Neural progenitor cell (in vitro differentiated cells): Measurements from ENCODE around the gene GDF11. TPM values are rescaled to one million over a fixed set of nuclear protein-coding genes. Genes with fewer than 3 reads are reported as not detected.

Source experiments
- DNase-seq: peaks from one replicate; pipeline ENCODE4 v3.0.0-alpha.2; 2016; ENCODE audit warnings: low spot score
- H2AFZ ChIP-seq: fragments of 200-600 bp; sonication (generic); replicated peaks from 2 replicates; pipeline ENCODE4 v1.6.1; 2016; ENCODE audit warnings: antibody characterized with exemption
- H3F3A ChIP-seq: fragments of 200-600 bp; sonication (generic); 2 replicates; pipeline ENCODE4 v1.6.1; 2016; ENCODE audit warnings: antibody characterized with exemption, low read depth
- H3K27ac ChIP-seq: fragments of 200-600 bp; sonication (generic); 2 replicates; pipeline ENCODE4 v1.5.1; 2016; ENCODE audit warnings: mild to moderate bottlenecking
- H3K27me3 ChIP-seq: fragments of 200-600 bp; sonication (generic); 2 replicates; pipeline ENCODE4 v1.6.1; 2016; ENCODE audit warnings: mild to moderate bottlenecking, moderate library complexity
- H3K36me3 ChIP-seq: fragments of 200-600 bp; sonication (generic); 2 replicates; pipeline ENCODE4 v1.5.1; 2016
- H3K4me1 ChIP-seq: fragments of 200-600 bp; sonication (generic); 2 replicates; pipeline ENCODE4 v1.6.1; 2016; ENCODE audit warnings: mixed run types
- H3K4me2 ChIP-seq: fragments of 200-600 bp; sonication (generic); 2 replicates; pipeline ENCODE4 v1.6.1; 2016
- H3K4me3 ChIP-seq: fragments of 200-600 bp; sonication (generic); 2 replicates; pipeline ENCODE4 v1.5.1; 2016
- H3K79me2 ChIP-seq: fragments of 200-600 bp; sonication (generic); 2 replicates; pipeline ENCODE4 v1.6.1; 2016; ENCODE audit warnings: low read depth
- H3K9ac ChIP-seq: fragments of 200-600 bp; sonication (generic); 2 replicates; pipeline ENCODE4 v1.6.1; 2016
- H3K9me3 ChIP-seq: fragments of 200-600 bp; sonication (generic); 2 replicates; pipeline ENCODE4 v1.5.1; 2016; ENCODE audit warnings: low read depth
- H4K20me1 ChIP-seq: fragments of 200-600 bp; sonication (generic); 2 replicates; pipeline ENCODE4 v1.6.1; 2016; ENCODE audit warnings: low read depth
- H3K27ac Mint-ChIP-seq: 3 replicates; pipeline ENCODE4 v1.8.0; 2021; ENCODE audit warnings: mixed read lengths
- H3K27me3 Mint-ChIP-seq: 2 replicates; pipeline ENCODE4 v1.8.0; 2022; ENCODE audit warnings: low read depth, mild to moderate bottlenecking, inconsistent platforms, moderate library complexity, mixed read lengths; ENCODE audit not compliant: insufficient read depth
- H3K36me3 Mint-ChIP-seq: 3 replicates; pipeline ENCODE4 v1.8.0; 2021; ENCODE audit warnings: mixed read lengths
- H3K4me1 Mint-ChIP-seq: 3 replicates; pipeline ENCODE4 v1.8.0; 2021; ENCODE audit warnings: mixed read lengths
- H3K4me3 Mint-ChIP-seq: 3 replicates; pipeline ENCODE4 v1.8.0; 2021; ENCODE audit warnings: mild to moderate bottlenecking, moderate library complexity, mixed read lengths
- H3K9me3 Mint-ChIP-seq: 3 replicates; pipeline ENCODE4 v1.8.0; 2020; ENCODE audit warnings: mixed read lengths
- CTCF ChIP-seq: fragments of 200-600 bp; sonication (generic); IDR thresholded peaks from 2 replicates; pipeline ENCODE4 v1.5.1; 2017; ENCODE audit warnings: antibody characterized with exemption, mild to moderate bottlenecking
- EZH2 ChIP-seq: fragments of 200-600 bp; sonication (generic); IDR thresholded peaks from 2 replicates; pipeline ENCODE4 v1.6.1; 2017; ENCODE audit warnings: antibody characterized with exemption, mild to moderate bottlenecking, moderate library complexity
- EZH2phosphoT487 ChIP-seq: fragments of 200-600 bp; sonication (generic); IDR thresholded peaks from 2 replicates; pipeline ENCODE4 v1.6.1; 2017; ENCODE audit warnings: antibody characterized with exemption
- total RNA-seq: library from RNA; depleted of rRNA; stranded (reverse); fragments of >200 nt; gene quantifications from 2 replicates; pipeline ENCODE4 v1.2.3, GENCODE V29; 2015; ENCODE audit warnings: low replicate concordance

GDF11 gene
- total RNA-seq, 1 donor from 2014 or later: 9.1 TPM

- DNase-seq: no peak
- H3F3A ChIP-seq: peaks cover 31% of the 10 kb centered on the region
- no peaks in the 10 kb centered on the region for H3K9me3 ChIP-seq
- TF ChIP-seq CTCF (no peak), EZH2phosphoT487 (no peak), EZH2 (no peak)
- H3K27ac Mint-ChIP-seq: no peak overlapping the region
- peaks cover 3% of the 10 kb centered on the region for H3K36me3 Mint-ChIP-seq
- peaks cover 16% of the 10 kb centered on the region for H3K27me3 Mint-ChIP-seq
- no peaks in the 10 kb centered on the region for H4K20me1 ChIP-seq
- no peak overlapping the region for H3K4me3 Mint-ChIP-seq
- peaks cover 7% of the 10 kb centered on the region for H3K79me2 ChIP-seq
- peaks cover 34% of the 10 kb centered on the region for H3K4me1 Mint-ChIP-seq
- no peak overlapping the region for H3K27ac ChIP-seq
- H3K4me1 ChIP-seq: peaks cover 16% of the 10 kb centered on the region
- no peak overlapping the region for H3K9ac ChIP-seq
- H3K36me3 ChIP-seq: no peaks in the 10 kb centered on the region
- peaks cover 6% of the 10 kb centered on the region for H3K9me3 Mint-ChIP-seq
- no peak overlapping the region for H2AFZ ChIP-seq
- H3K4me3 ChIP-seq: no peak overlapping the region
- peaks cover 31% of the 10 kb centered on the region for H3K27me3 ChIP-seq
- H3K4me2 ChIP-seq: no peak overlapping the region
Observed at GRCh38 chr12:55711786-55712553, 31.0 kb upstream of the GDF11 start.

GRCh38 chr12:55712700-55713415 is 30.1 kb upstream of the GDF11 start:
- Mint-ChIP-seq H3K27me3 (peaks cover 20% of the 10 kb centered on the region), H3K4me1 (peaks cover 40% of the 10 kb centered on the region), H3K4me3 (no peak overlapping the region), H3K27ac (peak overlapping the region; percentile 36), H3K36me3 (peaks cover 3% of the 10 kb centered on the region), H3K9me3 (peaks cover 6% of the 10 kb centered on the region)
- no peaks in the 10 kb centered on the region for H4K20me1 ChIP-seq
- H2AFZ ChIP-seq: no peak overlapping the region
- H3K27ac ChIP-seq: no peak overlapping the region
- H3K9ac ChIP-seq: no peak overlapping the region
- no peak for TF ChIP-seq EZH2
- no peak for TF ChIP-seq EZH2phosphoT487
- no peak for TF ChIP-seq CTCF
- H3K9me3 ChIP-seq: no peaks in the 10 kb centered on the region
- H3K79me2 ChIP-seq: peaks cover 8% of the 10 kb centered on the region
- no peak overlapping the region for H3K4me2 ChIP-seq
- no peaks in the 10 kb centered on the region for H3K36me3 ChIP-seq
- H3K4me1 ChIP-seq: peaks cover 25% of the 10 kb centered on the region
- DNase-seq: no peak
- no peak overlapping the region for H3K4me3 ChIP-seq
- peaks cover 40% of the 10 kb centered on the region for H3F3A ChIP-seq
- H3K27me3 ChIP-seq: peaks cover 31% of the 10 kb centered on the region

GRCh38 chr12:55713721-55714120 is 29.2 kb upstream of the GDF11 start:
- H2AFZ ChIP-seq: no peak overlapping the region
- no peaks in the 10 kb centered on the region for H3K36me3 ChIP-seq
- Mint-ChIP-seq H3K27me3 (peaks cover 21% of the 10 kb centered on the region), H3K4me1 (peaks cover 42% of the 10 kb centered on the region), H3K27ac (no peak overlapping the region), H3K36me3 (peaks cover 3% of the 10 kb centered on the region), H3K4me3 (peak overlapping the region; percentile 2), H3K9me3 (peaks cover 6% of the 10 kb centered on the region)
- peaks cover 41% of the 10 kb centered on the region for H3F3A ChIP-seq
- no peak overlapping the region for H3K9ac ChIP-seq
- peaks cover 26% of the 10 kb centered on the region for H3K27me3 ChIP-seq
- H3K27ac ChIP-seq: no peak overlapping the region
- peaks cover 27% of the 10 kb centered on the region for H3K4me1 ChIP-seq
- TF ChIP-seq CTCF (no peak), EZH2phosphoT487 (no peak), EZH2 (no peak)
- DNase-seq: no peak
- H3K4me3 ChIP-seq: no peak overlapping the region
- H3K79me2 ChIP-seq: peaks cover 11% of the 10 kb centered on the region
- H4K20me1 ChIP-seq: no peaks in the 10 kb centered on the region
- no peaks in the 10 kb centered on the region for H3K9me3 ChIP-seq
- H3K4me2 ChIP-seq: no peak overlapping the region
